Measurements from ENCODE around the gene B3GNT7. TPM values are rescaled to one million over a fixed set of nuclear protein-coding genes. Genes with fewer than 3 reads are reported as not detected.

Gene B3GNT7
- polyA plus RNA-seq, 1 donor from 2014 or later: 0.67 TPM

DNA sequence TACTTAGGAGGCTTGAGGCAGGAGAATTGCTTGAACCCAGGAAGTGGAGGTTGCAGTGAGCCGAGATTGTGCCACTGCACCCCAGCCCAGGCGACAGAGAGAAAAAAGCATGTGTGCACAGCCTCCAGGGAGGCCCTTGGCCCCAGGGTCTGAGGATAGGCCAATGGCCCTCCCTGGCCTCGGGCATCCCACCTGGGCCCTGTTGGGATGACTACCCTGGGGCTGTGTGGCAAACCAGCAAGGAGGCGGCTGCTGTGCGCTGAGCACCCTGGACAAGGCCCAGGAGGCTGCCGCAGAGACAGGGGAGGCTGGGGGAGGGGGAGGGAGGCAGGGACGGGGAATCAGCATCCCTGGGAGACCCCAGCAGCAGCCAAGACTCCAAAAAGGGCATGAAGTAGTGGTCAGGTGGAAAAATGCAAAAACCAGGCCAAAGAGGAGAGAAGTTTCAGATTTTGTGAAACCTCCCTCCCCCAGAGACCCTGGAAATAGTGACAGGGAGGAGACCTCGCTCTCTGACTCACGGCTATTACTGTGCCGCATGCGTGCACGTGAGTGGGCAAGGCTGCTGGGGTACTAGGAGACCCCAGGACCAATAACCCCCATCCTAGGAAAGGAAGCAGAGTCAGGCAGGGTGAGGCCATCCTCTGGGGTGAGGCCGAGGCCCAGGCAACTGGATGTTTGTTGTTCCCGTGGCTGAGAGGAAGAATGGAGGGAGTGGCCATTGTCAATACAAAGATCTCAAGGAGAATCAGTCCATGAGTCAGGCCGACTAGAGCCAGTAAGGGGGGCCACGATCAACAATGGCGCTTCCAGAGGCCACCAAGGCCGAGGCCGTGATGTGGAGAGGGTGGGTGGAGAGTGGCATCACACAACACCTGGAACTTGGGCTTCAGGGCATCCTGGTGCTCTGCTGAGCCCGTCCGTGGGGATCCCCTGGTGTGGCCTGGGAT, 16.0 kb upstream of the B3GNT7 start:
- no peak overlapping the region for H3K4me3 ChIP-seq (ENCODE audit: low read length)
- no peaks in the 10 kb centered on the region for H4K20me1 ChIP-seq (ENCODE audit: insufficient read depth)
- no peaks in the 10 kb centered on the region for H3K36me3 ChIP-seq (ENCODE audit: insufficient read depth, low read length)
- TF ChIP-seq TAF1 (IDR thresholded peaks at IDR 0.05; ENCODE audit: low read depth) (no peak), SMC3 (conservative IDR thresholded peaks at IDR 0.05; ENCODE audit: poor library complexity) (no peak)
- TF ChIP-seq, protein P1, sequence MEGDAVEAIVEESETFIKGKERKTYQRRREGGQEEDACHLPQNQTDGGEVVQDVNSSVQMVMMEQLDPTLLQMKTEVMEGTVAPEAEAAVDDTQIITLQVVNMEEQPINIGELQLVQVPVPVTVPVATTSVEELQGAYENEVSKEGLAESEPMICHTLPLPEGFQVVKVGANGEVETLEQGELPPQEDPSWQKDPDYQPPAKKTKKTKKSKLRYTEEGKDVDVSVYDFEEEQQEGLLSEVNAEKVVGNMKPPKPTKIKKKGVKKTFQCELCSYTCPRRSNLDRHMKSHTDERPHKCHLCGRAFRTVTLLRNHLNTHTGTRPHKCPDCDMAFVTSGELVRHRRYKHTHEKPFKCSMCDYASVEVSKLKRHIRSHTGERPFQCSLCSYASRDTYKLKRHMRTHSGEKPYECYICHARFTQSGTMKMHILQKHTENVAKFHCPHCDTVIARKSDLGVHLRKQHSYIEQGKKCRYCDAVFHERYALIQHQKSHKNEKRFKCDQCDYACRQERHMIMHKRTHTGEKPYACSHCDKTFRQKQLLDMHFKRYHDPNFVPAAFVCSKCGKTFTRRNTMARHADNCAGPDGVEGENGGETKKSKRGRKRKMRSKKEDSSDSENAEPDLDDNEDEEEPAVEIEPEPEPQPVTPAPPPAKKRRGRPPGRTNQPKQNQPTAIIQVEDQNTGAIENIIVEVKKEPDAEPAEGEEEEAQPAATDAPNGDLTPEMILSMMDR (IDR thresholded peaks at IDR 0.05; ENCODE audit: poor library complexity, severe bottlenecking): no peak
- no peak overlapping the region for H3K9ac ChIP-seq (ENCODE audit: low read length)
- no peak overlapping the region for H2AFZ ChIP-seq (ENCODE audit: low read depth, low read length)
- no peaks in the 10 kb centered on the region for H3K9me3 ChIP-seq (ENCODE audit: low read length)
- no peak overlapping the region for H3K4me2 ChIP-seq (ENCODE audit: low read length)
- no peaks in the 10 kb centered on the region for H3F3A ChIP-seq (ENCODE audit: insufficient read depth, low read length, poor library complexity, severe bottlenecking)
- H3K27ac ChIP-seq (ENCODE audit: low read length): no peak overlapping the region
- H3K27me3 ChIP-seq (ENCODE audit: insufficient read depth, low read depth, low read length): no peaks in the 10 kb centered on the region
- H3K9me2 ChIP-seq (ENCODE audit: insufficient read depth, low read length): no peaks in the 10 kb centered on the region
- no peaks in the 10 kb centered on the region for H3K79me2 ChIP-seq (replicated peaks; ENCODE audit: insufficient read depth, low read length)

DNA sequence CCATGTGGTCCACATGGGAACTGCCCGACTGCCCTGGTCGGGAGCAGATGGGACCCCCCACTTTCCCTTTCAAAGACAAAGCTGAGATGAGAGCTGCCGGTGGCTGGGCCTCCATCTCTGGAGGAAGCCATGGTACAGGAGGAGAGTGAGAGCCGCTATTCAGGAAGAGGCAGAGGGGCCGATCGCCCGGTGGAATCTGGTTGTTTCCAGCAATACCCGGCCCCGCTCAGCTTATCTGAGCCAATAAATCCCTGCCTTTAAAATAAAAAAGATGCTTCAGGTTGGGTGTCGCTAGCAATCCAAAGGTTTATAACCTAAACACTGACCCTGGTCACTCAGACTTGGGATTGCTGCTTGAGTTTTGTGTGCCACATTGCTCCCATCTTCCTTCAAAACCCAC, 15.2 kb upstream of the B3GNT7 start:
- no peaks in the 10 kb centered on the region for H3K27me3 ChIP-seq (ENCODE audit: insufficient read depth, low read depth, low read length)
- H3F3A ChIP-seq (ENCODE audit: insufficient read depth, low read length, poor library complexity, severe bottlenecking): no peaks in the 10 kb centered on the region
- no peaks in the 10 kb centered on the region for H3K9me3 ChIP-seq (ENCODE audit: low read length)
- no peaks in the 10 kb centered on the region for H3K9me2 ChIP-seq (ENCODE audit: insufficient read depth, low read length)
- H3K79me2 ChIP-seq (replicated peaks; ENCODE audit: insufficient read depth, low read length): no peaks in the 10 kb centered on the region
- no peaks in the 10 kb centered on the region for H3K36me3 ChIP-seq (ENCODE audit: insufficient read depth, low read length)
- H3K27ac ChIP-seq (ENCODE audit: low read length): no peak overlapping the region
- no peak overlapping the region for H2AFZ ChIP-seq (ENCODE audit: low read depth, low read length)
- no peaks in the 10 kb centered on the region for H4K20me1 ChIP-seq (ENCODE audit: insufficient read depth)
- H3K4me3 ChIP-seq (ENCODE audit: low read length): no peak overlapping the region
- no peak overlapping the region for H3K4me2 ChIP-seq (ENCODE audit: low read length)
- no peak for TF ChIP-seq RAD21 (conservative IDR thresholded peaks at IDR 0.05)
- no peak for TF ChIP-seq MXI1 (conservative IDR thresholded peaks at IDR 0.05; ENCODE audit: poor library complexity, severe bottlenecking)
- TF ChIP-seq, protein P1 (IDR thresholded peaks at IDR 0.05; ENCODE audit: poor library complexity, severe bottlenecking): no peak
- TF ChIP-seq POLR2AphosphoS5 (IDR thresholded peaks at IDR 0.05): no peak
- no peak for TF ChIP-seq EP300 (conservative IDR thresholded peaks at IDR 0.05; ENCODE audit: poor library complexity, severe bottlenecking)
- TF ChIP-seq EZH2 (IDR thresholded peaks at IDR 0.05; ENCODE audit: borderline replicate concordance, insufficient read depth, low read length, poor library complexity, severe bottlenecking): no peak
- TF ChIP-seq, protein P2, sequence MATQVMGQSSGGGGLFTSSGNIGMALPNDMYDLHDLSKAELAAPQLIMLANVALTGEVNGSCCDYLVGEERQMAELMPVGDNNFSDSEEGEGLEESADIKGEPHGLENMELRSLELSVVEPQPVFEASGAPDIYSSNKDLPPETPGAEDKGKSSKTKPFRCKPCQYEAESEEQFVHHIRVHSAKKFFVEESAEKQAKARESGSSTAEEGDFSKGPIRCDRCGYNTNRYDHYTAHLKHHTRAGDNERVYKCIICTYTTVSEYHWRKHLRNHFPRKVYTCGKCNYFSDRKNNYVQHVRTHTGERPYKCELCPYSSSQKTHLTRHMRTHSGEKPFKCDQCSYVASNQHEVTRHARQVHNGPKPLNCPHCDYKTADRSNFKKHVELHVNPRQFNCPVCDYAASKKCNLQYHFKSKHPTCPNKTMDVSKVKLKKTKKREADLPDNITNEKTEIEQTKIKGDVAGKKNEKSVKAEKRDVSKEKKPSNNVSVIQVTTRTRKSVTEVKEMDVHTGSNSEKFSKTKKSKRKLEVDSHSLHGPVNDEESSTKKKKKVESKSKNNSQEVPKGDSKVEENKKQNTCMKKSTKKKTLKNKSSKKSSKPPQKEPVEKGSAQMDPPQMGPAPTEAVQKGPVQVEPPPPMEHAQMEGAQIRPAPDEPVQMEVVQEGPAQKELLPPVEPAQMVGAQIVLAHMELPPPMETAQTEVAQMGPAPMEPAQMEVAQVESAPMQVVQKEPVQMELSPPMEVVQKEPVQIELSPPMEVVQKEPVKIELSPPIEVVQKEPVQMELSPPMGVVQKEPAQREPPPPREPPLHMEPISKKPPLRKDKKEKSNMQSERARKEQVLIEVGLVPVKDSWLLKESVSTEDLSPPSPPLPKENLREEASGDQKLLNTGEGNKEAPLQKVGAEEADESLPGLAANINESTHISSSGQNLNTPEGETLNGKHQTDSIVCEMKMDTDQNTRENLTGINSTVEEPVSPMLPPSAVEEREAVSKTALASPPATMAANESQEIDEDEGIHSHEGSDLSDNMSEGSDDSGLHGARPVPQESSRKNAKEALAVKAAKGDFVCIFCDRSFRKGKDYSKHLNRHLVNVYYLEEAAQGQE (IDR thresholded peaks at IDR 0.05; ENCODE audit: borderline replicate concordance): no peak
- TF ChIP-seq SMC3 (conservative IDR thresholded peaks at IDR 0.05; ENCODE audit: poor library complexity): no peak
- TF ChIP-seq TAF1 (IDR thresholded peaks at IDR 0.05; ENCODE audit: low read depth): no peak
- H3K9ac ChIP-seq (ENCODE audit: low read length): no peak overlapping the region
